H1 (cell line): ENCODE results near the gene MYPOP.

Experiments used
- POLR2A ChIP-seq, 2 experiments: IDR thresholded peaks; 1 replicate in 1 of 2; 2 replicates in 1 of 2; pipeline ENCODE4 v1.6.1; 2011; ENCODE audit warnings: low read depth in 2 of 2, low read length in 2 of 2, mild to moderate bottlenecking in 2 of 2; ENCODE audit errors: control extremely low read depth in 1 of 2
- SAP30 ChIP-seq: fragments of 300-600 bp; sonication (generic); IDR thresholded peaks from 2 replicates; pipeline ENCODE4 v1.7.1; 2012; ENCODE audit warnings: low read length, moderate library complexity, mild to moderate bottlenecking, inconsistent platforms; ENCODE audit not compliant: insufficient read depth, insufficient replicate concordance
- SRF ChIP-seq: IDR thresholded peaks from 2 replicates; pipeline ENCODE4 v1.6.1; 2011; ENCODE audit warnings: mild to moderate bottlenecking, low read depth, low read length, moderate library complexity
- TF ChIP-seq, protein P1 (sequence below), 3 experiments: IDR thresholded peaks; 1 replicate in 2 of 3; 2 replicates in 1 of 3; pipeline versions ENCODE4 v1.5.1 to v1.6.1; 2011; ENCODE audit warnings: low read length in 3 of 3, mild to moderate bottlenecking in 3 of 3, inconsistent platforms in 2 of 3, low read depth in 1 of 3, moderate library complexity in 1 of 3; ENCODE audit not compliant: insufficient read depth in 1 of 3; ENCODE audit errors: control extremely low read depth in 1 of 3

- TF ChIP-seq SAP30, result no peak
- TF ChIP-seq, protein P1, sequence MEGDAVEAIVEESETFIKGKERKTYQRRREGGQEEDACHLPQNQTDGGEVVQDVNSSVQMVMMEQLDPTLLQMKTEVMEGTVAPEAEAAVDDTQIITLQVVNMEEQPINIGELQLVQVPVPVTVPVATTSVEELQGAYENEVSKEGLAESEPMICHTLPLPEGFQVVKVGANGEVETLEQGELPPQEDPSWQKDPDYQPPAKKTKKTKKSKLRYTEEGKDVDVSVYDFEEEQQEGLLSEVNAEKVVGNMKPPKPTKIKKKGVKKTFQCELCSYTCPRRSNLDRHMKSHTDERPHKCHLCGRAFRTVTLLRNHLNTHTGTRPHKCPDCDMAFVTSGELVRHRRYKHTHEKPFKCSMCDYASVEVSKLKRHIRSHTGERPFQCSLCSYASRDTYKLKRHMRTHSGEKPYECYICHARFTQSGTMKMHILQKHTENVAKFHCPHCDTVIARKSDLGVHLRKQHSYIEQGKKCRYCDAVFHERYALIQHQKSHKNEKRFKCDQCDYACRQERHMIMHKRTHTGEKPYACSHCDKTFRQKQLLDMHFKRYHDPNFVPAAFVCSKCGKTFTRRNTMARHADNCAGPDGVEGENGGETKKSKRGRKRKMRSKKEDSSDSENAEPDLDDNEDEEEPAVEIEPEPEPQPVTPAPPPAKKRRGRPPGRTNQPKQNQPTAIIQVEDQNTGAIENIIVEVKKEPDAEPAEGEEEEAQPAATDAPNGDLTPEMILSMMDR (IDR thresholded peaks at IDR 0.05; ENCODE audit: control extremely low read depth in 1 of 3, insufficient read depth in 1 of 3, low read depth in 1 of 3, low read length in 3 of 3), result no peak
- TF ChIP-seq POLR2A (IDR thresholded peaks at IDR 0.05; ENCODE audit: control extremely low read depth in 1 of 2, low read depth in 2 of 2, low read length in 2 of 2), result peak; percentile 68 to 70; a peak in 2 of 3 replicates
- TF ChIP-seq SRF, result no peak
Observed at GRCh38 chr19:45886427-45887199, 15.8 kb downstream of the MYPOP start.
